Muscle of leg (tissue), 16 donors: ENCODE data around the gene TAS2R14. TPM values are rescaled to one million over a fixed set of nuclear protein-coding genes. Genes with fewer than 3 reads are reported as not detected.

ENCODE experiments used
- DNase-seq: peaks from one replicate; pipeline ENCODE4 v3.0.0; 2013
- H3K27ac ChIP-seq: one replicate; pipeline ENCODE4 v1.5.1; 2013; ENCODE audit warnings: mild to moderate bottlenecking, low read length, control low read depth
- H3K27me3 ChIP-seq: one replicate; pipeline ENCODE4 v1.6.1; 2013; ENCODE audit warnings: low read length; ENCODE audit not compliant: control insufficient read depth, insufficient read depth
- H3K36me3 ChIP-seq: one replicate; pipeline ENCODE4 v1.6.1; 2013; ENCODE audit warnings: low read length; ENCODE audit not compliant: control insufficient read depth, insufficient read depth
- H3K4me1 ChIP-seq: one replicate; pipeline ENCODE4 v1.6.1; 2013; ENCODE audit warnings: low read length; ENCODE audit not compliant: control insufficient read depth, insufficient read depth
- H3K4me3 ChIP-seq: one replicate; pipeline ENCODE4 v1.5.1; 2013; ENCODE audit warnings: low read length, control low read depth
- H3K9me3 ChIP-seq: replicated peaks from 2 replicates; pipeline ENCODE4 v1.6.1; 2013; ENCODE audit warnings: low read depth, low read length; ENCODE audit not compliant: control insufficient read depth
- WGBS: methylation state at CpG from one replicate; pipeline ENCODE4 v1.1.5; 2013; ENCODE audit warnings: missing lambda C conversion rate; ENCODE audit not compliant: insufficient coverage; 5-methylcytosine and 5-hydroxymethylcytosine counted together
- long read RNA-seq, 11 donors: transcript quantifications; one replicate each; lab custom pipeline, GENCODE V29; 2026
- polyA plus RNA-seq, 8 donors: library from polyadenylated mRNA; unstranded; fragments of 120-200 nt; gene quantifications; one replicate each; pipeline versions ENCODE4 v1.2.1 to v1.2.3, GENCODE V29; 2013; ENCODE audit warnings: inconsistent platforms in 1 of 8, low replicate concordance in 1 of 8; ENCODE audit not compliant: insufficient read length in 8 of 8, insufficient read depth in 1 of 8
- total RNA-seq: library from RNA; stranded (reverse); fragments of 120-200 nt; gene quantifications from one replicate; pipeline ENCODE4 v1.2.4, GENCODE V29; 2013

TAS2R14 gene, protein sequence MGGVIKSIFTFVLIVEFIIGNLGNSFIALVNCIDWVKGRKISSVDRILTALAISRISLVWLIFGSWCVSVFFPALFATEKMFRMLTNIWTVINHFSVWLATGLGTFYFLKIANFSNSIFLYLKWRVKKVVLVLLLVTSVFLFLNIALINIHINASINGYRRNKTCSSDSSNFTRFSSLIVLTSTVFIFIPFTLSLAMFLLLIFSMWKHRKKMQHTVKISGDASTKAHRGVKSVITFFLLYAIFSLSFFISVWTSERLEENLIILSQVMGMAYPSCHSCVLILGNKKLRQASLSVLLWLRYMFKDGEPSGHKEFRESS
- total RNA-seq (2.5 TPM), polyA plus RNA-seq (1 to 10 TPM; 1.7 to 6.4 (median 2.6) TPM)
- long read RNA-seq, donor 1 = 0 reads
- long read RNA-seq, donor 2 = 0 reads
- long read RNA-seq, donor 3, transcript TAS2R14-202 (1 exons, 1,858 nt) = major isoform, 5 of 5 reads
- long read RNA-seq, donor 3, partial matches to known transcripts = 0 of 5 reads
- long read RNA-seq, donor 3, other reads (novel, unspliced or antisense) = 0 of 5 reads
- long read RNA-seq, donor 4, partial matches to known transcripts = 0 of 3 reads
- long read RNA-seq, donor 4, other reads (novel, unspliced or antisense) = 0 of 3 reads
- long read RNA-seq, donor 5, partial matches to known transcripts = 0 of 4 reads
- long read RNA-seq, donor 5, other reads (novel, unspliced or antisense) = 0 of 4 reads
- long read RNA-seq, donor 6, transcript TAS2R14-202 (1 exons, 1,858 nt) = major isoform, 11 of 11 reads
- long read RNA-seq, donor 6, partial matches to known transcripts = 0 of 11 reads
- long read RNA-seq, donor 6, other reads (novel, unspliced or antisense) = 0 of 11 reads
- long read RNA-seq, donor 7, partial matches to known transcripts = 0 of 3 reads
- long read RNA-seq, donor 7, other reads (novel, unspliced or antisense) = 0 of 3 reads
- long read RNA-seq, donor 8, partial matches to known transcripts = 0 of 1 reads
- long read RNA-seq, donor 8, other reads (novel, unspliced or antisense) = 0 of 1 reads
- long read RNA-seq, donor 9, partial matches to known transcripts = 0 of 3 reads
- long read RNA-seq, donor 9, other reads (novel, unspliced or antisense) = 0 of 3 reads
- long read RNA-seq, donor 10, transcript TAS2R14-202 (1 exons, 1,858 nt) = major isoform, 5 of 5 reads
- long read RNA-seq, donor 10, partial matches to known transcripts = 0 of 5 reads
- long read RNA-seq, donor 10, other reads (novel, unspliced or antisense) = 0 of 5 reads
- long read RNA-seq, donor 11, partial matches to known transcripts = 0 of 1 reads
- long read RNA-seq, donor 11, other reads (novel, unspliced or antisense) = 0 of 1 reads

DNA sequence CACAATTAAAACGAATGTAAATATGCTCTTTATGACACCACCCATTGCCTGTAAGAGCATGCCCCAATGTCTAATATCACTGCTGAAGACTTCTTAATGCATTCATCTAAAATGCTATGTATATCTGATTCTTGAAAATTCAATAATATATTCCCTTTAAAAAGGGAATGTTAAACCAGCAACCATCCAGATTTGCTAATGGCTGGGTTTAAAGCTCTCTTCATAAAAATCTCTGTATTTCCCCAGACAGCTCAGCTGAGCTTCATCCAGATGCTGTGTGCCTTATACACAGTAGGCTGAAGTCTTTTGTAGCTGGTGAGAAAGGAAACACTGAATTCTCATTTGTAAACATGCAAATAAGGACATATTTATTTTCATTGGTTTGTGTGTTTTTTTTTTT is at the start of gene TAS2R14:
TSS of gene TAS2R14 (minus strand) at position 101 of the 400 bp plus-strand sequence. CDS start at position 45, 56 bp downstream.
- WGBS = 86% methylated on average over 1 of the region's 1 CpG
- H3K4me3 ChIP-seq = no peak within 1 kb of the TSS
- H3K27ac ChIP-seq = no peak within 1 kb of the TSS
- H3K27me3 ChIP-seq = no peaks in the 10 kb centered on the region
- no peak for DNase-seq
- no peaks in the 10 kb centered on the region for H3K9me3 ChIP-seq
- H3K36me3 ChIP-seq = no peaks in the 10 kb centered on the region
- H3K4me1 ChIP-seq = no peaks in the 10 kb centered on the region

DNA sequence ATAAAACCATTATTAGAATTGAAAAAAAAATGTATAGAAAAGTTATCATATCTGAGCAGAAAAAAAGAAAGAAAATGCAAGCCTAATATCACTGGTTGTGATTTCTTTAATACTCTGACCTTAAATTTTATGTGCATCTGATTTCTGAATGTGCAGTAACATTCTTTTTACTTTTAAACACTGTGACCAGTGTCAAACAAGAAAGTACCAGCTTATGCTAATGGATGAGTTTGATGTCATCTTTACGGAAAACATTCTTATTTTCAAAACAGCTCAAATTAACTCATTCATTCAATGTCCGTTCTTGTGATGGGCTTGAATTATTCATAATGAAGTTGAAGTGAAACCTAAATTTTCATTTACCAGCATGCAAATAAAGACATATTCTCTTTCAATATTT is 47.7 kb upstream of the TAS2R14 start, which contains the start of gene TAS2R50:
TSS of gene TAS2R50 (minus strand) at position 101 of the 400 bp plus-strand sequence. CDS start at position 49, 52 bp downstream.
- H3K9me3 ChIP-seq = peaks cover 11% of the 10 kb centered on the region
- H3K36me3 ChIP-seq = no peaks in the 10 kb centered on the region
- H3K4me3 ChIP-seq = no peak within 1 kb of the TSS
- no peak for DNase-seq
- no peak within 1 kb of the TSS for H3K27ac ChIP-seq
- no peaks in the 10 kb centered on the region for H3K27me3 ChIP-seq
- no CpG with 5 or more reads among the region's 2 CpGs for WGBS
- no peaks in the 10 kb centered on the region for H3K4me1 ChIP-seq

DNA sequence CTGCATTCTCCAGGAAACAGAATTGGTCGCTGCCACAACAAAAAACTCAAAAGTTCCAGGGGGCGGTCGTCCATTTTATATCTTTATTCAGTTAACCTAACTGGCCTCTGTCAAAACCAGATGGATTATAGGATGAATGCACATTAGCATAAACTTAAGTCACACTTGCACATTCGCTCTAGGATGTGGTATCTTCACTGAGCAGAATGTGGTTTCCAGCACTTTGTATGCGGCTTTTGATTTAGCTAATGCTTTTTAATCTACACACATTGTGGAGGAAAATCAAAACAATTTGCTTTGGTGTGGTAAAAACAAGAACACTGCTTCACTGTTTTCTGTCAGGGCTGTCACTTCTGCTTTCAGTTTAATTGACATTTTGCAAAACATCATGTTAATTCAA is 43.2 kb upstream of the TAS2R14 start:
- Histone ChIP-seq H3K9me3 (no peaks in the 10 kb centered on the region), H3K4me3 (no peak overlapping the region), H3K27ac (no peak overlapping the region), H3K27me3 (no peaks in the 10 kb centered on the region), H3K4me1 (no peaks in the 10 kb centered on the region), H3K36me3 (no peaks in the 10 kb centered on the region)
- DNase-seq = no peak
- no CpG with 5 or more reads among the region's 5 CpGs for WGBS

DNA sequence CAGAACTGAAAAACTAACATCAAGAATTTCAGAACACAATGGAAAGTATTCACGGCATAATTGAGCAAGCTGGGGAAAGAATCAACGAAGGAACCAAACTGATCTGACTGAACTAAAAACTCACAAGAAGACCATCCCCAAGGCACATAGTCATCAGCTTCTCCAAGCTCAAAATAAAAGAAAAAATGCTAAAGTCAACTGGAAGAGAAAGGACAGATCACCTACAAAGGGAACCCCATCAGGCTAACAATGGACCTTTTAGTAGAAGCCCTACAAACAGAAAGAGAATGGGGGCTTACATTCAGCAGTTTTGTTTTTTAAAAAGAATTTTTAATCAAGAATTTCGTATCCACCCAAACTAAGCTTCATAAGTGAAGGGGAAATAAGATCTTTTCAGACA is 35.9 kb upstream of the TAS2R14 start:
- Histone ChIP-seq H3K9me3 (peaks cover 3% of the 10 kb centered on the region), H3K36me3 (no peaks in the 10 kb centered on the region), H3K27me3 (no peaks in the 10 kb centered on the region), H3K27ac (no peak overlapping the region), H3K4me1 (no peaks in the 10 kb centered on the region), H3K4me3 (no peak overlapping the region)
- WGBS = no CpG with 5 or more reads among the region's 3 CpGs
- DNase-seq = no peak

DNA sequence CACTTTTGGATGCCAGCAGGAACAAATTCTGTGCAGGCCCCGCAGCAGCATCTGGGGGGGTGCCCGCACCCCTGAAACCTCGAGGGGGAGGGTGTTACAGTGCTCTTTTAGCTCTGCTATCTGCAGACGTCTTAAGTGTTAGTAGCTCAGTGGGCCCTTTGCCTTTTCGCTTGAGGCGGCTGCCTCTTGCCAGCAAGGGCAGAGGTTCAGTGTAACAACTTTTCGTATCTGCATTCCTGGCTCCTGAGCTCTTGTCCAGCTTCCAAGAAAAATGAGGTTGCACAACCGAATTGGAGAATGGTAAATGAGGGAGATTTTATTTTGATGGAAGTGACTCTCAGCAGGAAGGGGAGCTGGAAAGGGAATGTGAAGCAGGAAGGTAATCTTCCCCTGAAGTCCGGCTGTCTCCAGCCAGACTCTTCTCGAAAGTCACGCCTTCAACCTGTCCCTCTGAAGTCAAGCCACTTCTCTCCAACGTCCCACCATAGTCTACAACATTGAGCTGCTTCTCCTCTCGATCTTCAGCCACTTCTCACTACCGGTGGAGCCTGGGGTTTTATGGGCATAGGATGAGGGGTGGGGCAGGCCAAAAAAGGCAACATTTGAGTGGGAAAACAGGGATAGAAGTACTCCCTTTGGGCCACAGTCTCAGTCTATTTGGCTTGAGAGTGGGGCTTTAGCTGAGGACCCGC is 29.8 kb upstream of the TAS2R14 start:
- H3K9me3 ChIP-seq = no peaks in the 10 kb centered on the region
- H3K4me1 ChIP-seq = no peaks in the 10 kb centered on the region
- no peak overlapping the region for H3K4me3 ChIP-seq
- H3K27me3 ChIP-seq = no peaks in the 10 kb centered on the region
- 61% methylated on average over 8 of the region's 15 CpGs for WGBS
- H3K36me3 ChIP-seq = no peaks in the 10 kb centered on the region
- peak; percentile 11 for DNase-seq
- H3K27ac ChIP-seq = no peak overlapping the region

DNA sequence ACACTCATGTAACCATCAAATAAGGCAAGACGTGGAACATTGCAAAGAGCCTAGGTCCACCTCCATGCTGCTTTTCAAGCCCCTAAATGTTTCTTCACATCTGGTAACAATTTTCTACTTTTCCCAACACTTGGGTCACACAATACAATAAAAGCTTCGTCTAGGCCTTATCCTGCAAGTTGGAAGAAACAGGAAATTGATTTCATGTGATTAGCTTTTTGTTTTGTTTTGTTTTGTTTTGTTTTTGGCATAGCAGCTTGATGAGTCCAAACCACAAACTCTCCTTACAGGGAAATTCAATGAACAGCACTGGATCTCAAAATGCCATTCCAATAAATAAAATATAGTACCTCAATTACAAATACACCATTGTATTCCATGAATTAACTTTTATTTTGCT is 28.3 kb upstream of the TAS2R14 start:
- H3K9me3 ChIP-seq = no peaks in the 10 kb centered on the region
- H3K4me1 ChIP-seq = no peaks in the 10 kb centered on the region
- no peaks in the 10 kb centered on the region for H3K36me3 ChIP-seq
- peak; percentile 64 for DNase-seq
- H3K27me3 ChIP-seq = no peaks in the 10 kb centered on the region
- no peak overlapping the region for H3K4me3 ChIP-seq
- H3K27ac ChIP-seq = no peak overlapping the region
- WGBS = 17% methylated on average over 1 of the region's 2 CpGs

DNA sequence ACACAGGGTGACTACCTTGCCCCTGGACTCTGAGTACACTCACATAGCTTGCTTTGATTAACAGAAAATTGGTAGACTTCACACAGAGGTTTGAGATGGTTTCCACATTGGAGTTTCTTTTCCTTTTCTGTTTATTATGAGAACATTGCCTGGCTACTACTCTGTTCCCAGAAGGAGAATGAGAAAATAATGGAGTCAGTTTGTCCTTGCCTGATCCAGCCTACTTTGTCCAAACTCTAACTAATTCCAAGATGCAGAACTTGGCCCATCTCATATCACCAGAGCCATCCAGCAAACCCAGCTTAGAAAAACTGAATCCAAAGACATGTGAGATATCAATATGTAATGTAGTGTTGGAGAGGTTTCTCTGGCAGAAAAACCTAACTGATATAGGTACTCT is 27.3 kb upstream of the TAS2R14 start:
- Histone ChIP-seq H3K27ac (no peak overlapping the region), H3K27me3 (no peaks in the 10 kb centered on the region), H3K9me3 (no peaks in the 10 kb centered on the region), H3K36me3 (no peaks in the 10 kb centered on the region), H3K4me3 (no peak overlapping the region), H3K4me1 (no peaks in the 10 kb centered on the region)
- DNase-seq = no peak

DNA sequence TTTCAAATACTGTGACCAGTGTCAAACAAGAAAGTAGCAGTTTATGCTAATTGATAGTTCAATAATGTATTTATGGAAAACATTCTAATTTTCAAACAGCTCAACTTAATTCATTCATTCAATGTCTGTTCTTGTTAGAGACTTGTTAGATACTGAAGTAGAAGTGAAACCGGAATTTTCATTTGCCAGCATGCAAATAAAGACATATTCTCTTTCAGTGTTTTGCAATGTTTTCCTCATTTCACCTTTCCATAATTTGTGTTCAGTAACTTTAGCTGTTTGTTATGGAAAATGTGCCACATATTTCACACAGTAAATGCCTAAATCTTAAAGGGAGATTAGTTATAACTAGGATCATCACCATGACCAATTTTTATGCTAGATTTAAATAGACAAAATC is 26.4 kb upstream of the TAS2R14 start:
- H3K27ac ChIP-seq = no peak overlapping the region
- no peaks in the 10 kb centered on the region for H3K9me3 ChIP-seq
- H3K4me1 ChIP-seq = no peaks in the 10 kb centered on the region
- no peak for DNase-seq
- no CpG with 5 or more reads among the region's 1 CpG for WGBS
- H3K36me3 ChIP-seq = no peaks in the 10 kb centered on the region
- H3K27me3 ChIP-seq = no peaks in the 10 kb centered on the region
- H3K4me3 ChIP-seq = no peak overlapping the region

DNA sequence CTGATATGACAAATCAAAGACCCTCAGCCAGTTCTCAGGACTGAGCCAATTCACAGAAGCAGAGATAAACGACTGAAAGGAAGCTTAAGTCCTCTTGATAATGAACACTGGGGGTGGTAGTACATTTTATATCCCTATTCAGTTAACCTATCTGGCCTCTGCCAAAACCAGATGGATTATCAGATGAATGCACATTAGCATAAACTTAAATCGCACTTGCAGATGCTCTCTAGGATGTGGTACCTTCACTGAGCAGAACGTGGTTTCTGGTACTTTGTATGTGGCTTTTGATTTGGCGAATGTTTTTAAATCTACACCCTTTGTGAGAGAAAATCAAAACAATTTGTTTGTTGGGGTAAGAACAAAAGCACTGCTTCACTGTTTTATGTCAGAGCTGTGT is 21.1 kb upstream of the TAS2R14 start:
- H3K4me1 ChIP-seq = no peaks in the 10 kb centered on the region
- no peaks in the 10 kb centered on the region for H3K36me3 ChIP-seq
- no peak overlapping the region for H3K4me3 ChIP-seq
- peaks cover 3% of the 10 kb centered on the region for H3K9me3 ChIP-seq
- WGBS = no CpG with 5 or more reads among the region's 4 CpGs
- no peak overlapping the region for H3K27ac ChIP-seq
- no peak for DNase-seq
- no peaks in the 10 kb centered on the region for H3K27me3 ChIP-seq
